K562 (cell line): Measurements from ENCODE around the gene TUBG2. TPM values are rescaled to one million over a fixed set of nuclear protein-coding genes. Genes with fewer than 3 reads are reported as not detected.
"Not testable (repeated sequence)": the region's sequence is repeated elsewhere in the genome, so short reads cannot be mapped to it uniquely, and the experiment has no call there.

Experiments used
- ATAC-seq: fragments of 200-7000 bp; cut with Tn5 transposase; 3 replicates; pipeline ENCODE4 v1.9.1; 2020; ENCODE audit warnings: moderate library complexity
- BruUV-seq: library from RNA; stranded (reverse); fragments of 400-500 nt; replicated peaks from 2 replicates; lab custom pipeline; 2021; lab: Mats Ljungman, UMichigan
- CTCF ChIA-PET: fragments of 300-600 bp; formaldehyde crosslinking; extraction: SDS; loops from one replicate; lab custom pipeline; 2021; ENCODE audit warnings: low intra/inter-chr PET ratio; lab: Yijun Ruan, JAX
- POLR2A ChIA-PET: fragments of 300-600, 350-650 bp; sonication (Branson Sonifier 250); formaldehyde crosslinking; extraction: SDS; loops from one replicate; lab custom pipeline; 2021; ENCODE audit warnings: antibody characterized with exemption, inconsistent platforms; lab: Yijun Ruan, JAX
- DNase-seq, 4 experiments: peaks; one replicate each; pipeline versions ENCODE4 v3.0.0 to v3.0.0-alpha.2; 2011 to 2018; ENCODE audit warnings: low spot score in 3 of 4, mixed read lengths in 3 of 4; ENCODE audit errors: extremely low read depth in 1 of 4
- FAIRE-seq: peaks from 2 replicates; lab custom pipeline; 2011; peaks lifted over from hg19 to GRCh38; lab: Jason Lieb, UNC
- H2AFZ ChIP-seq: 2 replicates; pipeline ENCODE4 v1.6.0; 2011; ENCODE audit warnings: low read depth, low read length, control low read depth, inconsistent platforms
- H3K27ac ChIP-seq: fragments of 200-600 bp; 3 replicates; pipeline ENCODE4 v1.8.0; 2011; ENCODE audit warnings: low read depth, mild to moderate bottlenecking, control low read depth, inconsistent platforms, low read length, moderate library complexity, mixed read lengths; ENCODE audit errors: extremely low read depth
- H3K27me3 ChIP-seq, 2 experiments: fragments of 300-600 bp in 1 of 2; 2 replicates in 1 of 2; 3 replicates in 1 of 2; pipeline versions ENCODE4 v1.6.0 to v1.8.0; 2011; ENCODE audit warnings: inconsistent platforms in 2 of 2, low read length in 2 of 2, mild to moderate bottlenecking in 1 of 2, mixed read lengths in 1 of 2, moderate library complexity in 1 of 2; ENCODE audit not compliant: control insufficient read depth in 2 of 2, insufficient read depth in 2 of 2
- H3K36me3 ChIP-seq: fragments of 300-600 bp; 3 replicates; pipeline ENCODE4 v1.8.0; 2011; ENCODE audit warnings: mild to moderate bottlenecking, low read length, inconsistent platforms; ENCODE audit not compliant: control insufficient read depth, insufficient read depth
- H3K4me1 ChIP-seq, 2 experiments: fragments of 200-600 bp in 1 of 2; replicated peaks in 1 of 2; 2 replicates in 1 of 2; 3 replicates in 1 of 2; pipeline versions ENCODE4 v1.5.1 to v1.8.0; 2011; ENCODE audit warnings: inconsistent platforms in 2 of 2, low read length in 2 of 2, mild to moderate bottlenecking in 1 of 2, mixed read lengths in 1 of 2, moderate library complexity in 1 of 2; ENCODE audit not compliant: control insufficient read depth in 2 of 2, insufficient read depth in 2 of 2
- H3K4me2 ChIP-seq: 2 replicates; pipeline ENCODE4 v1.6.1; 2011; ENCODE audit warnings: low read length, control low read depth, inconsistent platforms, mixed read lengths; ENCODE audit not compliant: insufficient read depth
- H3K4me3 ChIP-seq: fragments of 200-600 bp; sonication (generic), shearing (Covaris generic); 2 replicates; pipeline ENCODE4 v1.5.1; 2016; ENCODE audit warnings: control low read depth, inconsistent platforms
- H3K79me2 ChIP-seq: fragments of 200-600 bp; 3 replicates; pipeline ENCODE4 v1.8.0; 2011; ENCODE audit warnings: low read length, inconsistent platforms; ENCODE audit not compliant: control insufficient read depth, insufficient read depth
- H3K9ac ChIP-seq, 2 experiments: 2 replicates each; pipeline versions ENCODE4 v1.6.0 to v1.6.1; 2011; ENCODE audit warnings: low read depth in 2 of 2, low read length in 2 of 2, control low read depth in 1 of 2, inconsistent platforms in 1 of 2, mild to moderate bottlenecking in 1 of 2, mixed read lengths in 1 of 2; ENCODE audit not compliant: insufficient read depth in 1 of 2
- H3K9me1 ChIP-seq: one replicate; pipeline ENCODE4 v1.6.0; 2011; ENCODE audit warnings: inconsistent platforms, mild to moderate bottlenecking, low read length, moderate library complexity; ENCODE audit not compliant: control insufficient read depth, insufficient read depth
- H3K9me3 ChIP-seq: replicated peaks from 2 replicates; pipeline ENCODE4 v1.5.1; 2011; ENCODE audit warnings: low read depth, low read length, inconsistent platforms; ENCODE audit not compliant: control insufficient read depth, insufficient read depth
- H4K20me1 ChIP-seq: replicated peaks from 2 replicates; pipeline ENCODE4 v1.6.1; 2011; ENCODE audit warnings: low read length, inconsistent platforms, mixed read lengths; ENCODE audit not compliant: control insufficient read depth, insufficient read depth
- ARID1B ChIP-seq: fragments of 450-650 bp; IDR thresholded peaks from 2 replicates; pipeline ENCODE4 v1.6.1; 2016; ENCODE audit warnings: antibody characterized with exemption, mild to moderate bottlenecking, inconsistent platforms
- CBFA2T3 ChIP-seq: fragments of 450-650 bp; IDR thresholded peaks from 2 replicates; pipeline ENCODE4 v1.6.1; 2017
- CREB1 ChIP-seq, 2 experiments: sonication (generic) in 1 of 2; formaldehyde crosslinking in 1 of 2; IDR thresholded peaks; 2 replicates each; pipeline versions ENCODE4 v1.6.1 to v1.8.0; 2012 to 2022; ENCODE audit warnings: inconsistent platforms in 1 of 2, mild to moderate bottlenecking in 1 of 2, missing genetic modification reagents in 1 of 2, moderate library complexity in 1 of 2
- DACH1 ChIP-seq: fragments of 450-650 bp; IDR thresholded peaks from 2 replicates; pipeline ENCODE4 v1.6.1; 2018; ENCODE audit not compliant: partially characterized antibody
- DPF2 ChIP-seq: fragments of 450-650 bp; IDR thresholded peaks from 2 replicates; pipeline ENCODE4 v1.6.1; 2016
- EGR1 ChIP-seq: fragments of 450-650 bp; conservative IDR thresholded peaks from 2 replicates; pipeline ENCODE4 v1.6.1; 2017; ENCODE audit warnings: mild to moderate bottlenecking
- HDAC1 ChIP-seq, 2 experiments: fragments of 450-650 bp; IDR thresholded peaks; 2 replicates each; pipeline ENCODE4 v1.6.1; 2016 to 2017; ENCODE audit warnings: inconsistent platforms in 1 of 2, mild to moderate bottlenecking in 1 of 2, moderate library complexity in 1 of 2
- MNT ChIP-seq, 2 experiments: fragments of 450-650 bp; conservative IDR thresholded peaks; 2 replicates each; pipeline ENCODE4 v1.6.1; 2017; ENCODE audit warnings: mild to moderate bottlenecking in 2 of 2, moderate library complexity in 2 of 2
- NCOR1 ChIP-seq: fragments of 450-650 bp; IDR thresholded peaks from 2 replicates; pipeline ENCODE4 v1.6.1; 2016; ENCODE audit warnings: mild to moderate bottlenecking, moderate library complexity
- NFIC ChIP-seq: fragments of 450-650 bp; IDR thresholded peaks from 2 replicates; pipeline ENCODE4 v1.6.1; 2017; ENCODE audit warnings: mild to moderate bottlenecking, inconsistent platforms
- POU5F1 ChIP-seq: fragments of 150-350 bp; IDR thresholded peaks from 2 replicates; pipeline ENCODE4 v1.6.1; 2014; ENCODE audit warnings: borderline replicate concordance, low read length, low read depth, mild to moderate bottlenecking; ENCODE audit not compliant: partially characterized antibody
- SAP30 ChIP-seq: fragments of 200-600 bp; sonication (generic); IDR thresholded peaks from 2 replicates; pipeline ENCODE4 v1.6.1; 2012; ENCODE audit warnings: borderline replicate concordance, low read depth, mild to moderate bottlenecking, moderate library complexity, low read length, control low read depth, inconsistent platforms; ENCODE audit not compliant: insufficient read depth, poor library complexity, severe bottlenecking
- SMARCE1 ChIP-seq: fragments of 450-650 bp; IDR thresholded peaks from 2 replicates; pipeline ENCODE4 v1.7.1; 2016; ENCODE audit warnings: mild to moderate bottlenecking
- XRCC5 ChIP-seq: fragments of 200-400 bp; formaldehyde crosslinking; IDR thresholded peaks from 2 replicates; pipeline ENCODE4 v1.6.1; 2017; ENCODE audit warnings: low read depth, mild to moderate bottlenecking, low read length
- ZBTB11 ChIP-seq, 3 experiments: fragments of 200-800 bp in 1 of 3; fragments of 250-450 bp in 1 of 3; fragments of 450-650 bp in 1 of 3; sonication (Bioruptor Pico) in 1 of 3; sonication (Bioruptor generic) in 1 of 3; formaldehyde crosslinking in 1 of 3; IDR thresholded peaks; 2 replicates each; pipeline versions ENCODE4 v1.6.1 to v1.8.0; 2016 to 2022; ENCODE audit warnings: mild to moderate bottlenecking in 2 of 3, missing genetic modification characterization in 2 of 3, missing compliant biosample characterization in 1 of 3, moderate library complexity in 1 of 3
- WGBS: fragments of 100-300 bp; shearing (Covaris generic); methylation state at CpG from one replicate; pipeline ENCODE4 v1.1.6; 2016; ENCODE audit warnings: low coverage, mixed read lengths; ENCODE audit not compliant: insufficient coverage; ENCODE audit errors: missing lambda C conversion rate; 5-methylcytosine and 5-hydroxymethylcytosine counted together
- in situ Hi-C: fragments of 300-500 bp; cut with MboI; formaldehyde crosslinking; loops from 4 replicates; pipeline ENCODE4 v1.15.0; 2018; ENCODE audit warnings: inconsistent platforms, mixed read lengths
- intact Hi-C: fragments of 100-400 bp; cut with micrococcal nuclease; formaldehyde crosslinking; loops from 2 replicates; pipeline ENCODE4 v1.14.2; 2022
- polyA plus RNA-seq, 8 experiments: library from polyadenylated mRNA; depleted of rRNA in 4 of 8; stranded (reverse) in 5 of 8; unstranded in 3 of 8; fragments of >200 nt; fragmentation: Nextera tagmentation in 2 of 8; fragmentation: Illumina TruSeq in 1 of 8; extraction: Ambion mirVana in 2 of 8; extraction: Trizol in 1 of 8; gene quantifications; 2 replicates each; pipeline versions ENCODE4 v1.2.1 to v1.2.3, GENCODE V29; 2011 to 2014; ENCODE audit warnings: inconsistent platforms in 1 of 8, missing spikeins in 1 of 8
- total RNA-seq, 7 experiments: library from RNA; depleted of rRNA in 6 of 7; stranded (reverse); fragments of >200 nt in 6 of 7; fragmentation: Illumina TruSeq in 2 of 7; extraction: Trizol in 2 of 7; gene quantifications; 2 replicates each; pipeline versions ENCODE4 v1.2.1 to v1.2.3, GENCODE V29; 2011 to 2021; ENCODE audit warnings: low replicate concordance in 1 of 7

The TUBG2 gene
- total and polyA plus RNA-seq, 9 of the 15 experiments (the other 6 are each of a cell fraction or from before 2014, with no cell fraction given), result 0.09 to 0.80 (median 0.24) TPM; not detected in 2

GRCh38 chr17:42609814-42610801 is 49.0 kb upstream of the TUBG2 start:
- BruUV-seq, result TSS peak; percentile 70
- H3K36me3 ChIP-seq, result peaks cover 44% of the 10 kb centered on the region
- peaks cover 16 to 21% of the 10 kb centered on the region in 2 experiments; a peak in 4 of 5 replicates for H3K4me1 ChIP-seq
- peak; percentile 78 for FAIRE-seq
- H4K20me1 ChIP-seq; H3K9me3 ChIP-seq; in situ Hi-C loops; H3K27me3 ChIP-seq; H3K9me1 ChIP-seq; CTCF ChIA-PET; TF ChIP-seq CREB1 (IDR thresholded peaks at IDR 0.05): not testable (repeated sequence)
- peak; percentile 55 to 62 (median 60) for DNase-seq
- peak overlapping the region; percentile 82 for H3K27ac ChIP-seq
- H3K4me2 ChIP-seq, result peak overlapping the region; percentile 92
- ATAC-seq, result peak; percentile 33
- H3K9ac ChIP-seq, result peak overlapping the region; percentile 89 to 92
- H2AFZ ChIP-seq, result peak overlapping the region; percentile 84
- intact Hi-C loops, result loop anchor here (5.0 kb wide), 1 partner anchor 67 kb away; the partner anchor contains the start of gene PLEKHH3
- POLR2A ChIA-PET, result interaction anchor here (0.6 to 2.8 kb wide), 13 partner anchors 9 to 827 kb away, joined by 3 to 31 read pairs (median 4); no protein-coding TSS in a partner anchor
- peaks cover 50% of the 10 kb centered on the region for H3K79me2 ChIP-seq
- peak overlapping the region; percentile 95 for H3K4me3 ChIP-seq
- WGBS, result 21% methylated on average over 24 of the region's 42 CpGs
- TF ChIP-seq NFIC (peak; percentile 46; the same call in 1 of the 2 replicates), POU5F1 (peak; percentile 33), XRCC5 (0 out of 2 replicates have a peak, but pooled peaks have one; percentile 14), CBFA2T3 (peak; percentile 73), NCOR1 (peak; percentile 16; the same call in 1 of the 2 replicates), ZBTB11 (CRISPR knock-in tag; IDR thresholded peaks at IDR 0.05) (peak in 1 of 3 experiments; percentile 16; a peak in 1 of 6 replicates), HDAC1 (IDR thresholded peaks at IDR 0.05) (peak in 1 of 2 experiments; percentile 67; a peak in 1 of 4 replicates), MNT (conservative IDR thresholded peaks at IDR 0.05) (peak in 1 of 2 experiments; percentile 4; a peak in 1 of 4 replicates), ARID1B (peak; percentile 59), SMARCE1 (peak; percentile 60; the same call in 1 of the 2 replicates), DACH1 (peak; percentile 17), EGR1 (peak; percentile 45; the same call in 1 of the 2 replicates), DPF2 (peak; percentile 51; the same call in 1 of the 2 replicates), CREB1 (CRISPR knock-in tag; IDR thresholded peaks at IDR 0.05) (0 out of 2 replicates have a peak, but pooled peaks have one; percentile 16), SAP30 (peak; percentile 36)
